ENCODE measurements around the gene MAP6.

DNA sequence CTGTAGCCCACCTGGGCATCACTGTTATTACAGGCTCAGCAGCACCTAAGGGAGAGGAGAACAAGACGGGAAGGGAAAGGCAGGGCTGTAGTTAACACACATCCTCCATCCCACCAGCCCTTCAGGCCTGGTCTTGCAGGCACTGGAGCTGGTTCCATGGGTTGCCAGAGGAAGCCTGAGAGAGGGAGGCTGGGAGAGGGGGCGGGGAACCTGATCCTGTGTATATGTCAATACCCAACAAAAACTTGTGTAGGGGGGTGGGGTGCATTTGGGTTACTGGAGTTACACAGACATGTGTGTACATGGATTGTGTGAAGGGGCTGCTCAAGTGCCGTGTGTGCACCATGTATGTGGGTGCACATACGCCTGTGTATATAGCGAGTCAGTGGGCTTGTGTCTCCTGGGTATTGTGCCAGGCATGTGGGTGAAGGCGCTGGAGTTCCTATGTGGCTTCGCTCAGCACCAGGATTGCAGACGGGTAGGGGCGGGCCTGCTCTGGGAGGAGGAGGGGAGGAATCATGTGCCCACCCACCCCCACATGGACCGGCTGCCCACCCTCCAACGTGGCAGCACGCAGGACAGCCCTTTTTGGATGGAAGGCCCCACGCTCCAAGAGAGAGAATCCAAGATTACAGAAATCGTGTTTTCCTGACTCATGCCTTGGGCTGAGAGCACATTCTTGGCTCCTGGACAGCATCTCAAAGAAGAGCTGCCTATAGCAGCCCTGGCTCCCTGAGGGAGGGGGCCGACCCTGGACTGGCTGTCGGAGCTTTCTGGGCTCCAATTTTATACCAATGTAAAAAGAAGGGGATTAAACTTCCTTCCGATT lies 111.0 kb downstream of the MAP6 start:
- TF ChIP-seq MAX (CRISPR knock-in tag; IDR thresholded peaks at IDR 0.05) (no peak), MYNN (IDR thresholded peaks at IDR 0.05) (no peak), MYNN (CRISPR knock-in tag; IDR thresholded peaks at IDR 0.05) (no peak), KAT7 (CRISPR knock-in tag; IDR thresholded peaks at IDR 0.05; ENCODE audit: borderline replicate concordance) (no peak), PHB (CRISPR knock-in tag; IDR thresholded peaks at IDR 0.05) (no peak), POLR2AphosphoS2 (IDR thresholded peaks at IDR 0.05; ENCODE audit: low read length) (no peak)

Measured in K562 (cell line).